ENCODE results near the gene LRRC34.

DNA sequence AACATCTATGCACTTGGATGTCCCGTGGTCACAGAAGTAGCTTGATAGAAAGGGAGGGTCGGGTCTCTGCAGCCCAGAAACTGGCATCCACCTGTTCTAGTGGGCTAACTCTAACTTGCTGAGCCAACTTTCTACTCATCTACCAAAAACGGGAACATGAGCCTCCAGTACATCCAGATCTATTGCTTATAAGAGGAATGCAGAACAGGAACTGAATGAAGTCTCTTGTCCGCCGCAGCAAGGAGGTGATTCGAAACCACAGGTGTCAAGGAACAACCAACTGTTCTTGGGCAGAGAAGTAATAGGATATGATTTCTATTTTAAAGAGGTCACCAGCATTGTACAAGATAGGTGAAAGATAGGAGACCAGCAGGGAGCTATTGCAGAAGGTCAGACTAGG, 65.8 kb downstream of the LRRC34 start:
- TF ChIP-seq, protein P1, sequence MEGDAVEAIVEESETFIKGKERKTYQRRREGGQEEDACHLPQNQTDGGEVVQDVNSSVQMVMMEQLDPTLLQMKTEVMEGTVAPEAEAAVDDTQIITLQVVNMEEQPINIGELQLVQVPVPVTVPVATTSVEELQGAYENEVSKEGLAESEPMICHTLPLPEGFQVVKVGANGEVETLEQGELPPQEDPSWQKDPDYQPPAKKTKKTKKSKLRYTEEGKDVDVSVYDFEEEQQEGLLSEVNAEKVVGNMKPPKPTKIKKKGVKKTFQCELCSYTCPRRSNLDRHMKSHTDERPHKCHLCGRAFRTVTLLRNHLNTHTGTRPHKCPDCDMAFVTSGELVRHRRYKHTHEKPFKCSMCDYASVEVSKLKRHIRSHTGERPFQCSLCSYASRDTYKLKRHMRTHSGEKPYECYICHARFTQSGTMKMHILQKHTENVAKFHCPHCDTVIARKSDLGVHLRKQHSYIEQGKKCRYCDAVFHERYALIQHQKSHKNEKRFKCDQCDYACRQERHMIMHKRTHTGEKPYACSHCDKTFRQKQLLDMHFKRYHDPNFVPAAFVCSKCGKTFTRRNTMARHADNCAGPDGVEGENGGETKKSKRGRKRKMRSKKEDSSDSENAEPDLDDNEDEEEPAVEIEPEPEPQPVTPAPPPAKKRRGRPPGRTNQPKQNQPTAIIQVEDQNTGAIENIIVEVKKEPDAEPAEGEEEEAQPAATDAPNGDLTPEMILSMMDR (conservative IDR thresholded peaks at IDR 0.05; ENCODE audit: low read depth, low read length): no peak
- TF ChIP-seq EZH2 (IDR thresholded peaks at IDR 0.05; ENCODE audit: borderline replicate concordance, low read depth, low read length, poor library complexity, severe bottlenecking): no peak

Measured in A673 (cell line).